Measurements from ENCODE around the gene ACOT4. TPM values are rescaled to one million over a fixed set of nuclear protein-coding genes. Genes with fewer than 3 reads are reported as not detected.

ACOT4 gene
- total RNA-seq, 2 donors from 2014 or later = 0.52 to 0.63 TPM

GRCh38 chr14:73599499-73599898 lies 7.8 kb downstream of the ACOT4 start:
- no peaks in the 10 kb centered on the region for H3K4me1 ChIP-seq
- TF ChIP-seq, protein P1, sequence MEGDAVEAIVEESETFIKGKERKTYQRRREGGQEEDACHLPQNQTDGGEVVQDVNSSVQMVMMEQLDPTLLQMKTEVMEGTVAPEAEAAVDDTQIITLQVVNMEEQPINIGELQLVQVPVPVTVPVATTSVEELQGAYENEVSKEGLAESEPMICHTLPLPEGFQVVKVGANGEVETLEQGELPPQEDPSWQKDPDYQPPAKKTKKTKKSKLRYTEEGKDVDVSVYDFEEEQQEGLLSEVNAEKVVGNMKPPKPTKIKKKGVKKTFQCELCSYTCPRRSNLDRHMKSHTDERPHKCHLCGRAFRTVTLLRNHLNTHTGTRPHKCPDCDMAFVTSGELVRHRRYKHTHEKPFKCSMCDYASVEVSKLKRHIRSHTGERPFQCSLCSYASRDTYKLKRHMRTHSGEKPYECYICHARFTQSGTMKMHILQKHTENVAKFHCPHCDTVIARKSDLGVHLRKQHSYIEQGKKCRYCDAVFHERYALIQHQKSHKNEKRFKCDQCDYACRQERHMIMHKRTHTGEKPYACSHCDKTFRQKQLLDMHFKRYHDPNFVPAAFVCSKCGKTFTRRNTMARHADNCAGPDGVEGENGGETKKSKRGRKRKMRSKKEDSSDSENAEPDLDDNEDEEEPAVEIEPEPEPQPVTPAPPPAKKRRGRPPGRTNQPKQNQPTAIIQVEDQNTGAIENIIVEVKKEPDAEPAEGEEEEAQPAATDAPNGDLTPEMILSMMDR (IDR thresholded peaks at IDR 0.05) = no peak
- no peaks in the 10 kb centered on the region for H3K27me3 ChIP-seq
- H3K36me3 ChIP-seq = no peaks in the 10 kb centered on the region
- H3K4me3 ChIP-seq = no peak overlapping the region
- no peak for DNase-seq (ENCODE audit: low spot score)
- no peaks in the 10 kb centered on the region for H3K9me3 ChIP-seq
- no peak overlapping the region for H3K27ac ChIP-seq

DNA sequence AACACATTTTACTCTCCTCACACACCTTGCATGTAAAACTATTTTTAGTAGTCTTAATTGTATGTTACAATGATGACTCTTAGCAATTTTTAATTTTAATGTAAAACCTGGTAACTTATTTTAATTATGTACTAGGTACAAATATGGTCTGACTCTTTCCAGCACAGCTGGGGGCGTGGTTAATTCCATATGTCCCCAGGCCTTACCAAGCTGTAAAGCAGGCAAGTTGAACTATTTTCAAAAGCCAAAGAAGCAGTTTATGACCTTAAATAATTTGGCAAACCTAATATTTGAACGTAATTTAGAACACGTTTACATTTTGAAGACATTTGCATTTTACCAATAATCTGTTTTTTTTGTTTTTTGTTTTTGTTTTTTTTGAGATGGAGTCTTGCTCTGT lies 11.3 kb downstream of the ACOT4 start:
- Histone ChIP-seq H3K27me3 (no peaks in the 10 kb centered on the region), H3K36me3 (no peaks in the 10 kb centered on the region), H3K27ac (no peak overlapping the region), H3K9me3 (no peaks in the 10 kb centered on the region), H3K4me1 (no peaks in the 10 kb centered on the region), H3K4me3 (no peak overlapping the region)
- TF ChIP-seq, protein P1 (IDR thresholded peaks at IDR 0.05) = no peak
- no peak for DNase-seq (ENCODE audit: low spot score)

DNA sequence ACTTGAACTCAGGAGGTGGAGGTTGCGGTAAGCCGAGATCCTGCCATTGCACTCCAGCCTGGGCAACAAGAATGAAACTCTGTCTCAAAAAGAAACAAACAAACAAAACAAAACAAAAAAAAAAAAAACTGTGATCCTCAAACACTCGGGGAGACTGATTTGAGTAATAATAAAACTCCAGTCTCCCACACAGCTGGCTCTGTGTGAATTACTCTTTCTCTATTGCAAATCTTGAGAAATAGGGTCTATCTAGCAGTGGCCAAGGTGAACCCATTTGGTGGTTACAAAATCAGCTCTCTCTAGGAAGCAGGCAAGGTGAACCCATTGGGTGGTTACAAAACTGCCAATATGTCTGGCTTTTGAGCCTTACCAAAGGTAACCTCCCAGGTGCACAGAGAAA lies 14.6 kb downstream of the ACOT4 start:
- Histone ChIP-seq H3K36me3 (no peaks in the 10 kb centered on the region), H3K27me3 (no peaks in the 10 kb centered on the region), H3K9me3 (no peaks in the 10 kb centered on the region), H3K4me3 (no peak overlapping the region), H3K4me1 (no peaks in the 10 kb centered on the region), H3K27ac (no peak overlapping the region)
- no peak for DNase-seq (ENCODE audit: low spot score)
- TF ChIP-seq, protein P1 (IDR thresholded peaks at IDR 0.05) = no peak

DNA sequence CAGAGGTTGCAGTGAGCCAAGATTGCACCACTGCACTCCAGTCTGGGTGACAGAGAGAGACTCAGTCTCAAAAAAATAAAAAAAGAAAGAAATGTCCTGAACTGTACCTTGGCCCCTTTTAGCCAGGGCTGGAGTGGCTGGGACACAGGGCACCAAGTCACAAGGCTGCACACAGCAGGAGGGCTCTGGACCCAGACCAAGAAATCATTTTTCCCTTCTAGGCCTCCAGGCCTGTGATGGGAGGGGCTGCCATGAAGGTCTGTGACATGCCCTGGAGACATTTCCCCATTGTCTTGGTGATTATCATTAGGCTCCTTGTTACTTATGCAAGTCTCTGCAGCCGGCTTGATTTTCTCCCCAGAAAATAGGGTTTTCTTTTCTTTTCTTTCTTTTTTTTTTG lies 15.6 kb downstream of the ACOT4 start:
- Histone ChIP-seq H3K36me3 (no peaks in the 10 kb centered on the region), H3K9me3 (no peaks in the 10 kb centered on the region), H3K27ac (no peak overlapping the region), H3K4me1 (no peaks in the 10 kb centered on the region), H3K27me3 (no peaks in the 10 kb centered on the region), H3K4me3 (no peak overlapping the region)
- TF ChIP-seq, protein P1 (IDR thresholded peaks at IDR 0.05) = no peak
- DNase-seq (ENCODE audit: low spot score) = no peak

DNA sequence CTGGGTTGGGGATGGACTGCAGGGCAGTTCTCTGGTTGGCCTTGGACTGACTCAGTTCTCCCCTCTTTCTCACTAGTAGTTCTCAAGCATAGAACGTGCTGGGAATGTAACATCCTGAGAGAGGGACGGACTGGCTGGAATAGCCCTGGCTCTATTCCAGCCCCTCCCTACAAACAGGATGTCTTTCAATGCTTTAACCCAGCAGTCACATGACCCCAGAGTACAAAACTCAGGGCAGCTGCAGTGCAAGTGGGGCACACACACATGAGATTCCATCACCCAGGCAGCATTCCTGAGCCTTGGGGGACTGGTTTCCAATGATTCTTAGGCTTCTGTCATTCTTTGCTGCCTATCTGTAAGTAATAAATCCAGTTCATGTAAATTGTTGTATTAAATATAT lies 19.0 kb downstream of the ACOT4 start:
- no peaks in the 10 kb centered on the region for H3K9me3 ChIP-seq
- no peaks in the 10 kb centered on the region for H3K4me1 ChIP-seq
- no peak overlapping the region for H3K27ac ChIP-seq
- no peak overlapping the region for H3K4me3 ChIP-seq
- H3K36me3 ChIP-seq = no peaks in the 10 kb centered on the region
- TF ChIP-seq, protein P1 (IDR thresholded peaks at IDR 0.05) = no peak
- DNase-seq (ENCODE audit: low spot score) = no peak
- no peaks in the 10 kb centered on the region for H3K27me3 ChIP-seq

DNA sequence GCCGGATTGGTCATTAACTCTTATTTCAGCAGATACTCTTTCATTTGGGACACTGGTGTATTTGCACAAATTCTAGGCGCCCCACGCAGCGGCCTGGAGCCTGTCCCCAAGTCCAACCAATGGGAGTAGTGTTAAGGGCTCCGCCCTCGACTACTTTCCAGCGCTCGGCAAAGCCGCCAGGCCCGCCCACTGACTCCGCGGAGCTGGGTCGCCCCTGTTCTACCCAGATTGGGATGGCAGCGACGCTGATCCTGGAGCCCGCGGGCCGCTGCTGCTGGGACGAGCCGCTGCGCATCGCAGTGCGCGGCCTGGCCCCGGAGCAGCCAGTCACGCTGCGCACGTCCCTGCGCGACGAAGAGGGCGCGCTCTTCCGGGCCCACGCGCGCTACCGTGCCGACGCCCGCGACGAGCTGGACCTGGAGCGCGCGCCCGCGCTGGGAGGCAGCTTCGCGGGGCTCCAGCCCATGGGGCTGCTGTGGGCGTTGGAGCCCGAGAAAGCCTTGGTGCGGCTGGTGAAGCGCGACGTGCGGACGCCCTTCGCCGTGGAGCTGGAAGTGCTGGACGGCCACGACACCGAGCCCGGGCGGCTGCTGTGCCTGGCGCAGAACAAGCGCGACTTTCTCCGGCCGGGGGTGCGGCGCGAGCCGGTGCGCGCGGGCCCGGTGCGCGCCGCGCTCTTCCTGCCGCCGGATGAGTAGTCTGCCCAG lies 20.8 kb downstream of the ACOT4 start, which contains the start of gene ACOT6:
Gene ACOT6 (plus strand): TSS at position 179 of the 707 bp plus-strand sequence. CDS start 55 bp downstream, at position 234.
- TF ChIP-seq, protein P1 (IDR thresholded peaks at IDR 0.05) = no peak
- Histone ChIP-seq H3K9me3 (no peaks in the 10 kb centered on the region), H3K27ac (peak within 1 kb of the TSS; percentile 80 to 83), H3K36me3 (no peaks in the 10 kb centered on the region), H3K27me3 (no peaks in the 10 kb centered on the region), H3K4me1 (no peaks in the 10 kb centered on the region), H3K4me3 (peak within 1 kb of the TSS; percentile 56 to 68)
- DNase-seq (ENCODE audit: low spot score) = peak; percentile 76
